Fibroblast of the conjunctiva (primary cell): Measurements from ENCODE around the gene PALM2AKAP2.
"Not testable (repeated sequence)": the region's sequence is repeated elsewhere in the genome, so short reads cannot be mapped to it uniquely, and the experiment has no call there.

ENCODE experiments used
- DNase-seq: peaks from one replicate; pipeline ENCODE4 v3.0.0-alpha.2; 2010; ENCODE audit warnings: low read depth

Gene PALM2AKAP2

GRCh38 chr9:109805050-109805449, 25.1 kb downstream of the PALM2AKAP2 start:
- no peak for DNase-seq

- no peak for DNase-seq
Observed at GRCh38 chr9:109806506-109807115, 26.6 kb downstream of the PALM2AKAP2 start.

GRCh38 chr9:109811876-109812275, 31.9 kb downstream of the PALM2AKAP2 start:
- DNase-seq, result no peak

- DNase-seq, result no peak
Observed at GRCh38 chr9:109812331-109812730, 32.3 kb downstream of the PALM2AKAP2 start.

GRCh38 chr9:109812818-109813281, 32.9 kb downstream of the PALM2AKAP2 start:
- DNase-seq, result no peak

GRCh38 chr9:109813303-109813702, 33.3 kb downstream of the PALM2AKAP2 start:
- DNase-seq, result no peak

GRCh38 chr9:109813829-109814228, 33.8 kb downstream of the PALM2AKAP2 start:
- DNase-seq, result no peak

GRCh38 chr9:109815366-109815947, 35.5 kb downstream of the PALM2AKAP2 start:
- no peak for DNase-seq

GRCh38 chr9:109816490-109816889, 36.5 kb downstream of the PALM2AKAP2 start:
- DNase-seq, result peak; percentile 79

GRCh38 chr9:109817146-109817845, 37.3 kb downstream of the PALM2AKAP2 start:
- no peak for DNase-seq

GRCh38 chr9:109817846-109818472, 38.0 kb downstream of the PALM2AKAP2 start:
- DNase-seq, result peak; percentile 91

- DNase-seq, result no peak
Observed at GRCh38 chr9:109821711-109822110, 41.7 kb downstream of the PALM2AKAP2 start.

- not testable (repeated sequence) for DNase-seq
Observed at GRCh38 chr9:109825383-109825782, 45.4 kb downstream of the PALM2AKAP2 start.

GRCh38 chr9:109826559-109826958, 46.6 kb downstream of the PALM2AKAP2 start:
- no peak for DNase-seq

- DNase-seq, result no peak
Observed at GRCh38 chr9:109828254-109828653, 48.3 kb downstream of the PALM2AKAP2 start.
